Measurements from ENCODE around the gene CEMIP. TPM values are rescaled to one million over a fixed set of nuclear protein-coding genes. Genes with fewer than 3 reads are reported as not detected.
A peak's percentile ranks its signal among the peaks of the same experiment; 100 is the strongest.

Gene CEMIP
- total RNA-seq, 1 donor from 2014 or later: 0.77 TPM

GRCh38 chr15:80986487-80986886 is 207.3 kb downstream of the CEMIP start:
- no peak overlapping the region for H3K27ac Mint-ChIP-seq
- H3K27me3 Mint-ChIP-seq: no peaks in the 10 kb centered on the region
- no peak for DNase-seq (ENCODE audit: low spot score, unreplicated experiment)
- peaks cover 5% of the 10 kb centered on the region for H3K36me3 Mint-ChIP-seq (ENCODE audit: insufficient read depth)
- H3K4me3 Mint-ChIP-seq (ENCODE audit: low read depth): no peak overlapping the region
- TF ChIP-seq, protein P1, sequence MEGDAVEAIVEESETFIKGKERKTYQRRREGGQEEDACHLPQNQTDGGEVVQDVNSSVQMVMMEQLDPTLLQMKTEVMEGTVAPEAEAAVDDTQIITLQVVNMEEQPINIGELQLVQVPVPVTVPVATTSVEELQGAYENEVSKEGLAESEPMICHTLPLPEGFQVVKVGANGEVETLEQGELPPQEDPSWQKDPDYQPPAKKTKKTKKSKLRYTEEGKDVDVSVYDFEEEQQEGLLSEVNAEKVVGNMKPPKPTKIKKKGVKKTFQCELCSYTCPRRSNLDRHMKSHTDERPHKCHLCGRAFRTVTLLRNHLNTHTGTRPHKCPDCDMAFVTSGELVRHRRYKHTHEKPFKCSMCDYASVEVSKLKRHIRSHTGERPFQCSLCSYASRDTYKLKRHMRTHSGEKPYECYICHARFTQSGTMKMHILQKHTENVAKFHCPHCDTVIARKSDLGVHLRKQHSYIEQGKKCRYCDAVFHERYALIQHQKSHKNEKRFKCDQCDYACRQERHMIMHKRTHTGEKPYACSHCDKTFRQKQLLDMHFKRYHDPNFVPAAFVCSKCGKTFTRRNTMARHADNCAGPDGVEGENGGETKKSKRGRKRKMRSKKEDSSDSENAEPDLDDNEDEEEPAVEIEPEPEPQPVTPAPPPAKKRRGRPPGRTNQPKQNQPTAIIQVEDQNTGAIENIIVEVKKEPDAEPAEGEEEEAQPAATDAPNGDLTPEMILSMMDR (IDR thresholded peaks at IDR 0.05; ENCODE audit: unreplicated experiment): no peak
- H3K4me1 Mint-ChIP-seq (ENCODE audit: low read depth): peaks cover 21% of the 10 kb centered on the region
- H3K9me3 Mint-ChIP-seq (ENCODE audit: low read depth): no peaks in the 10 kb centered on the region

GRCh38 chr15:80988148-80988796 is 209.1 kb downstream of the CEMIP start:
- Mint-ChIP-seq H3K4me3 (ENCODE audit: low read depth) (peak overlapping the region; percentile 98), H3K27ac (peak overlapping the region; percentile 98), H3K27me3 (no peaks in the 10 kb centered on the region), H3K4me1 (ENCODE audit: low read depth) (peaks cover 21% of the 10 kb centered on the region), H3K9me3 (ENCODE audit: low read depth) (no peaks in the 10 kb centered on the region), H3K36me3 (ENCODE audit: insufficient read depth) (no peaks in the 10 kb centered on the region)
- no peak for DNase-seq (ENCODE audit: low spot score, unreplicated experiment)
- TF ChIP-seq, protein P1 (IDR thresholded peaks at IDR 0.05; ENCODE audit: unreplicated experiment): no peak

DNA sequence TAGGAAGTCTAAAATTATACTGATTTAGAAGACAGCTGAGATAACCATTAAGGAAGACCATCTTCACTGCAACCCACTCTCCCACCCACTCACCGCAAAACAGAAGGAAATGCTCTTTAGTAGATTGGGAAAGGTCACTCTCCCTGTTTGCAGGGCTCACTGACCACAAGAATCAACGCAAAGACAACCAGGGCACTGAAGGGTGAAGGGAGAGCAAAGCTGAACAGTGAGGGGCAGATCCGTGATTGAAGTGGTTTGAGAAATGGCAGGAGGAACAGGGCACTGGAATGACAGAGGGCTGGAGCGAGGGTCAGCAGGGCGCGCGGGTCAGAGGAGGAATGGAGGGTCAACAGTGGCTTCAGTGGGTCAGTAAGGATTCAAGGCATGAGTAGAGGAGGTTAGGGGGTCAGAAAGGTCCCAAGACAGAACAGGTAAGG is 209.9 kb downstream of the CEMIP start:
- Mint-ChIP-seq H3K27me3 (no peaks in the 10 kb centered on the region), H3K36me3 (ENCODE audit: insufficient read depth) (no peaks in the 10 kb centered on the region), H3K27ac (peak overlapping the region; percentile 98), H3K9me3 (ENCODE audit: low read depth) (no peaks in the 10 kb centered on the region), H3K4me1 (ENCODE audit: low read depth) (peaks cover 21% of the 10 kb centered on the region), H3K4me3 (ENCODE audit: low read depth) (peak overlapping the region; percentile 98)
- TF ChIP-seq, protein P1 (IDR thresholded peaks at IDR 0.05; ENCODE audit: unreplicated experiment): no peak
- DNase-seq (ENCODE audit: low spot score, unreplicated experiment): no peak

GRCh38 chr15:80989518-80990478 is 210.6 kb downstream of the CEMIP start, which contains the start of gene MESD:
Gene MESD (minus strand): TSS chr15:80989819. CDS start chr15:80989791, 28 bp downstream.
- DNase-seq (ENCODE audit: low spot score, unreplicated experiment): peak; percentile 96
- peaks cover 21% of the 10 kb centered on the region for H3K4me1 Mint-ChIP-seq (ENCODE audit: low read depth)
- H3K27ac Mint-ChIP-seq: peak within 1 kb of the TSS; percentile 98
- H3K9me3 Mint-ChIP-seq (ENCODE audit: low read depth): no peaks in the 10 kb centered on the region
- H3K27me3 Mint-ChIP-seq: no peaks in the 10 kb centered on the region
- no peaks in the 10 kb centered on the region for H3K36me3 Mint-ChIP-seq (ENCODE audit: insufficient read depth)
- TF ChIP-seq, protein P1 (IDR thresholded peaks at IDR 0.05; ENCODE audit: unreplicated experiment): no peak
- peak within 1 kb of the TSS; percentile 98 for H3K4me3 Mint-ChIP-seq (ENCODE audit: low read depth)

GRCh38 chr15:80990955-80991354 is 211.8 kb downstream of the CEMIP start:
- no peak for DNase-seq (ENCODE audit: low spot score, unreplicated experiment)
- no peak overlapping the region for H3K27ac Mint-ChIP-seq

More at GRCh38 chr15:80990955-80991354, 211.8 kb downstream of the CEMIP start:
- Mint-ChIP-seq H3K9me3 (ENCODE audit: low read depth) (no peaks in the 10 kb centered on the region), H3K4me3 (ENCODE audit: low read depth) (no peak overlapping the region), H3K27me3 (no peaks in the 10 kb centered on the region), H3K4me1 (ENCODE audit: low read depth) (peaks cover 24% of the 10 kb centered on the region), H3K36me3 (ENCODE audit: insufficient read depth) (no peaks in the 10 kb centered on the region)
- TF ChIP-seq, protein P1 (IDR thresholded peaks at IDR 0.05; ENCODE audit: unreplicated experiment): no peak

All from progenitor cell of endocrine pancreas (in vitro differentiated cells).